Prostate gland (tissue), 2 donors: ENCODE results near the gene SLC34A1. TPM values are rescaled to one million over a fixed set of nuclear protein-coding genes. Genes with fewer than 3 reads are reported as not detected.

Experiments used
- DNase-seq: peaks from one replicate; pipeline ENCODE4 v3.0.0-alpha.2; 2019; ENCODE audit warnings: low spot score
- H3K27ac ChIP-seq, 2 donors: fragments of 200-600 bp; sonication (generic); 2 replicates each; pipeline ENCODE4 v1.5.1; 2017 to 2019
- H3K27me3 ChIP-seq: fragments of 200-600 bp; sonication (generic); replicated peaks from 2 replicates; pipeline ENCODE4 v1.5.1; 2019; ENCODE audit not compliant: insufficient read depth
- H3K36me3 ChIP-seq, 2 donors: fragments of 200-600 bp; sonication (generic); 1 replicate in 1 of 2; 2 replicates in 1 of 2; pipeline versions ENCODE4 v1.5.1 to v1.8.1; 2017 to 2019
- H3K4me1 ChIP-seq: fragments of 200-600 bp; sonication (generic); replicated peaks from 2 replicates; pipeline ENCODE4 v1.5.1; 2019
- H3K4me3 ChIP-seq, 2 donors: fragments of 200-600 bp; sonication (generic); 2 replicates each; pipeline ENCODE4 v1.5.1; 2017 to 2019
- H3K9me3 ChIP-seq: fragments of 200-600 bp; sonication (generic); 2 replicates; pipeline ENCODE4 v1.5.1; 2017
- CTCF ChIP-seq, 4 experiments: fragments of 200-600 bp in 2 of 4; fragments of 450-650 bp in 2 of 4; sonication (generic) in 2 of 4; IDR thresholded peaks; 1 replicate in 3 of 4; 2 replicates in 1 of 4; pipeline ENCODE4 v1.5.1; 2016 to 2019; ENCODE audit warnings: antibody characterized with exemption in 4 of 4, mild to moderate bottlenecking in 2 of 4, moderate library complexity in 2 of 4
- POLR2A ChIP-seq: fragments of 450-650 bp; IDR thresholded peaks from one replicate; pipeline ENCODE4 v1.6.1; 2016; ENCODE audit warnings: antibody characterized with exemption, mild to moderate bottlenecking
- POLR2AphosphoS5 ChIP-seq: sonication (generic); formaldehyde crosslinking; IDR thresholded peaks from one replicate; pipeline ENCODE4 v1.6.1; 2017; ENCODE audit warnings: antibody characterized with exemption
- WGBS: methylation state at CpG from one replicate; pipeline ENCODE4 v1.1.5; 2018; 5-methylcytosine and 5-hydroxymethylcytosine counted together
- intact Hi-C: fragments of 100-400 bp; cut with DNase I; formaldehyde crosslinking; loops from one replicate; pipeline ENCODE4 v1.14.2; 2022
- total RNA-seq, 2 donors: library from RNA; depleted of rRNA; stranded (reverse); fragments of >200 nt; gene quantifications; one replicate each; pipeline ENCODE4 v1.1.0, GENCODE V29; 2016

The SLC34A1 gene
- total RNA-seq, 2 donors from 2014 or later = not detected

GRCh38 chr5:177367981-177368868, 16.0 kb upstream of the SLC34A1 start:
- no peaks in the 10 kb centered on the region for H3K9me3 ChIP-seq
- 89% methylated on average over 29 of the region's 29 CpGs for WGBS
- intact Hi-C loops = loop anchor here (5.0 kb wide), 1 partner anchor 236 kb away; the partner anchor contains the start of gene NSD1
- no peaks in the 10 kb centered on the region for H3K27me3 ChIP-seq
- TF ChIP-seq POLR2A (no peak), POLR2AphosphoS5 (no peak), CTCF (IDR thresholded peaks at IDR 0.05) (no peak)
- no peak overlapping the region for H3K4me3 ChIP-seq
- no peak overlapping the region for H3K27ac ChIP-seq
- no peaks in the 10 kb centered on the region for H3K36me3 ChIP-seq
- peaks cover 12% of the 10 kb centered on the region for H3K4me1 ChIP-seq
- DNase-seq = no peak

- Histone ChIP-seq H3K27ac (peak overlapping the region in 1 of 2 donors; percentile 77), H3K4me1 (peaks cover 12% of the 10 kb centered on the region), H3K4me3 (no peak overlapping the region), H3K9me3 (no peaks in the 10 kb centered on the region), H3K36me3 (no peaks in the 10 kb centered on the region), H3K27me3 (no peaks in the 10 kb centered on the region)
- TF ChIP-seq CTCF (IDR thresholded peaks at IDR 0.05) (peak in 2 of 4 experiments; percentile 35 to 43), POLR2AphosphoS5 (no peak), POLR2A (no peak)
- no peak for DNase-seq
- intact Hi-C loops = loop anchor here (5.0 kb wide), 1 partner anchor 237 kb away; the partner anchor contains the start of gene NSD1
- WGBS = 65% methylated on average over 5 of the region's 5 CpGs
These were observed 15.2 kb upstream of the SLC34A1 start for GRCh38 chr5:177368869-177369644.

- Histone ChIP-seq H3K4me1 (peaks cover 12% of the 10 kb centered on the region), H3K27ac (peak overlapping the region; percentile 76 to 77), H3K9me3 (no peaks in the 10 kb centered on the region), H3K4me3 (no peak overlapping the region), H3K36me3 (no peaks in the 10 kb centered on the region), H3K27me3 (no peaks in the 10 kb centered on the region)
- DNase-seq = no peak
- 59% methylated on average over 11 of the region's 11 CpGs for WGBS
- TF ChIP-seq POLR2A (no peak), CTCF (IDR thresholded peaks at IDR 0.05) (no peak), POLR2AphosphoS5 (no peak)
- intact Hi-C loops = loop anchor here (5.0 kb wide), 1 partner anchor 238 kb away; the partner anchor contains the start of gene NSD1
These were observed 14.4 kb upstream of the SLC34A1 start for GRCh38 chr5:177369645-177370440.

GRCh38 chr5:177370488-177371119, 13.6 kb upstream of the SLC34A1 start:
- intact Hi-C loops = no loop called here

More at GRCh38 chr5:177370488-177371119, 13.6 kb upstream of the SLC34A1 start:
- no peaks in the 10 kb centered on the region for H3K36me3 ChIP-seq
- H3K9me3 ChIP-seq = no peaks in the 10 kb centered on the region
- peaks cover 12% of the 10 kb centered on the region for H3K4me1 ChIP-seq
- H3K27ac ChIP-seq = peak overlapping the region; percentile 76 to 77
- peak overlapping the region; percentile 35 to 38 for H3K4me3 ChIP-seq
- peak; percentile 87 for DNase-seq
- WGBS = 24% methylated on average over 26 of the region's 42 CpGs
- TF ChIP-seq POLR2A (no peak), POLR2AphosphoS5 (peak; percentile 73), CTCF (IDR thresholded peaks at IDR 0.05) (peak; percentile 27 to 86 (median 61))
- no peaks in the 10 kb centered on the region for H3K27me3 ChIP-seq
